Measurements from ENCODE around the gene EGR4. TPM values are rescaled to one million over a fixed set of nuclear protein-coding genes. Genes with fewer than 3 reads are reported as not detected.
A peak's percentile ranks its signal among the peaks of the same experiment; 100 is the strongest.

Gene EGR4
- total RNA-seq, 1 donor from 2014 or later: not detected

GRCh38 chr2:73249636-73250035 is 43.7 kb downstream of the EGR4 start:
- no peak for FAIRE-seq

DNA sequence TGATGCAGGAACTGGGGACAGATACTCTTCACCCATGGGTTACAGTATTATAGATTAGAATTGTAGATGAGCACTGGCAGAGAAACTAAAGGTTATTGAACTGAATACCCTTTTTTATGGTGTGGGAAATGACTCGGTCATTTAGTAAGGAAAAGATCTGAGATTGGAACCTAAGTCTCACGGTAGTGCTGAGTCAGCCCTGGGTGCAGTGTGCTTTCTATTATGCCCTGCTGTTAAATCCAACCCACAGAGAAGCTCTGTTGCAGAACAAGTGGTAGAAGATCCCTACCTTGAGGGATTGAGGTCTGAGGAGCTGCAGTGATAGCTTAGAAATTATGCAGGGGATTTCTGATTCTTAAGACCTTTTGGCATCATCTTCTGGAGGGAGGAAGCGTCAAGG is 46.5 kb downstream of the EGR4 start:
- H3K36me3 Mint-ChIP-seq (ENCODE audit: low read depth, unreplicated experiment): peaks cover 17% of the 10 kb centered on the region
- H3K27me3 Mint-ChIP-seq (ENCODE audit: low read depth, unreplicated experiment): no peaks in the 10 kb centered on the region
- H3K4me3 Mint-ChIP-seq (ENCODE audit: unreplicated experiment): peak overlapping the region; percentile 14
- H3K4me3 ChIP-seq (ENCODE audit: insufficient read depth, low read depth, low read length): no peak overlapping the region
- peaks cover 82% of the 10 kb centered on the region for H3K36me3 ChIP-seq (ENCODE audit: insufficient read depth, low read length)
- H4K20me1 ChIP-seq (ENCODE audit: insufficient read depth, low read length): peaks cover 88% of the 10 kb centered on the region
- H3K27ac ChIP-seq (ENCODE audit: low read depth, low read length): no peak overlapping the region
- H3K4me1 ChIP-seq (ENCODE audit: insufficient read depth, low read length): peaks cover 11% of the 10 kb centered on the region
- peaks cover 50% of the 10 kb centered on the region for H3K79me2 ChIP-seq (ENCODE audit: insufficient read depth, low read length)
- TF ChIP-seq, protein P1, sequence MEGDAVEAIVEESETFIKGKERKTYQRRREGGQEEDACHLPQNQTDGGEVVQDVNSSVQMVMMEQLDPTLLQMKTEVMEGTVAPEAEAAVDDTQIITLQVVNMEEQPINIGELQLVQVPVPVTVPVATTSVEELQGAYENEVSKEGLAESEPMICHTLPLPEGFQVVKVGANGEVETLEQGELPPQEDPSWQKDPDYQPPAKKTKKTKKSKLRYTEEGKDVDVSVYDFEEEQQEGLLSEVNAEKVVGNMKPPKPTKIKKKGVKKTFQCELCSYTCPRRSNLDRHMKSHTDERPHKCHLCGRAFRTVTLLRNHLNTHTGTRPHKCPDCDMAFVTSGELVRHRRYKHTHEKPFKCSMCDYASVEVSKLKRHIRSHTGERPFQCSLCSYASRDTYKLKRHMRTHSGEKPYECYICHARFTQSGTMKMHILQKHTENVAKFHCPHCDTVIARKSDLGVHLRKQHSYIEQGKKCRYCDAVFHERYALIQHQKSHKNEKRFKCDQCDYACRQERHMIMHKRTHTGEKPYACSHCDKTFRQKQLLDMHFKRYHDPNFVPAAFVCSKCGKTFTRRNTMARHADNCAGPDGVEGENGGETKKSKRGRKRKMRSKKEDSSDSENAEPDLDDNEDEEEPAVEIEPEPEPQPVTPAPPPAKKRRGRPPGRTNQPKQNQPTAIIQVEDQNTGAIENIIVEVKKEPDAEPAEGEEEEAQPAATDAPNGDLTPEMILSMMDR (IDR thresholded peaks at IDR 0.05; ENCODE audit: insufficient read depth, low read depth, low read length): no peak
- no peak for TF ChIP-seq EZH2 (IDR thresholded peaks at IDR 0.05; ENCODE audit: insufficient read depth, low read length)
- H3K9ac ChIP-seq (ENCODE audit: low read length): no peak overlapping the region
- H3K4me1 Mint-ChIP-seq (ENCODE audit: low read depth, unreplicated experiment): peaks cover 21% of the 10 kb centered on the region
- peak overlapping the region; percentile 22 for H3K27ac Mint-ChIP-seq (ENCODE audit: unreplicated experiment)
- no peak overlapping the region for H3K4me2 ChIP-seq (ENCODE audit: low read length)
- no peak overlapping the region for H2AFZ ChIP-seq (ENCODE audit: low read depth, low read length)
- no peak for FAIRE-seq
- no peaks in the 10 kb centered on the region for H3K9me3 Mint-ChIP-seq (ENCODE audit: unreplicated experiment)
- no peaks in the 10 kb centered on the region for H3K27me3 ChIP-seq (ENCODE audit: insufficient read depth, low read length)
- no peak for DNase-seq (ENCODE audit: low read depth)
- no peaks in the 10 kb centered on the region for H3K9me3 ChIP-seq (ENCODE audit: insufficient read depth, low read depth, low read length)

More at GRCh38 chr2:73249636-73250035, 43.7 kb downstream of the EGR4 start:
- Histone ChIP-seq H3K4me2 (ENCODE audit: low read length) (no peak overlapping the region), H3K79me2 (ENCODE audit: insufficient read depth, low read length) (peaks cover 25% of the 10 kb centered on the region), H4K20me1 (ENCODE audit: insufficient read depth, low read length) (peaks cover 87% of the 10 kb centered on the region), H3K9me3 (ENCODE audit: insufficient read depth, low read depth, low read length) (no peaks in the 10 kb centered on the region), H3K36me3 (ENCODE audit: insufficient read depth, low read length) (peaks cover 83% of the 10 kb centered on the region), H2AFZ (ENCODE audit: low read depth, low read length) (no peak overlapping the region), H3K4me1 (ENCODE audit: insufficient read depth, low read length) (no peaks in the 10 kb centered on the region), H3K27ac (ENCODE audit: low read depth, low read length) (no peak overlapping the region), H3K27me3 (ENCODE audit: insufficient read depth, low read length) (no peaks in the 10 kb centered on the region), H3K9ac (ENCODE audit: low read length) (no peak overlapping the region), H3K4me3 (ENCODE audit: insufficient read depth, low read depth, low read length) (no peak overlapping the region)
- Mint-ChIP-seq H3K27me3 (ENCODE audit: low read depth, unreplicated experiment) (no peaks in the 10 kb centered on the region), H3K4me3 (ENCODE audit: unreplicated experiment) (no peak overlapping the region), H3K4me1 (ENCODE audit: low read depth, unreplicated experiment) (peaks cover 12% of the 10 kb centered on the region), H3K27ac (ENCODE audit: unreplicated experiment) (no peak overlapping the region), H3K36me3 (ENCODE audit: low read depth, unreplicated experiment) (peaks cover 23% of the 10 kb centered on the region), H3K9me3 (ENCODE audit: unreplicated experiment) (no peaks in the 10 kb centered on the region)
- no peak for TF ChIP-seq EZH2 (IDR thresholded peaks at IDR 0.05; ENCODE audit: insufficient read depth, low read length)
- no peak for DNase-seq (ENCODE audit: low read depth)

DNA sequence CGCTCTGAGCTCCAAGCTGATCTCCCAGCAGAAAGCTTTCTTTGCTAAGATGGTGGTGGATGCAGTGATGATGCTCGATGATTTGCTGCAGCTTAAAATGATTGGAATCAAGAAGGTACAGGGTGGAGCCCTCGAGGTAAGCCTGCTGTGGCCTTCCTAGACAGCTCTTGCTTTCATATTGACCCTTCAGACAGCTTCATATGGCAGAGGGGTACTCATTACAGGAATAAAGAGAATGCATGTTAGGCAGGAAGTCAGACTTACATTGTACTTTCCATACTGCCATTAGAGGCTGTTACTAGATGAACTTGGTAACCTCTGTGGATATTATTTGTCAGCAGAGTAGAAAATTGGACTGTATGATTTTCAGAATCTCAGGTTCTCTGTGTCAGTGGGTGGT is 48.8 kb downstream of the EGR4 start:
- no peak overlapping the region for H3K27ac Mint-ChIP-seq (ENCODE audit: unreplicated experiment)
- Histone ChIP-seq H3K4me2 (ENCODE audit: low read length) (no peak overlapping the region), H3K79me2 (ENCODE audit: insufficient read depth, low read length) (peaks cover 71% of the 10 kb centered on the region), H3K9me3 (ENCODE audit: insufficient read depth, low read depth, low read length) (no peaks in the 10 kb centered on the region), H3K27me3 (ENCODE audit: insufficient read depth, low read length) (no peaks in the 10 kb centered on the region), H3K27ac (ENCODE audit: low read depth, low read length) (no peak overlapping the region), H3K9ac (ENCODE audit: low read length) (peak overlapping the region; percentile 4), H3K36me3 (ENCODE audit: insufficient read depth, low read length) (peaks cover 83% of the 10 kb centered on the region), H2AFZ (ENCODE audit: low read depth, low read length) (no peak overlapping the region), H3K4me3 (ENCODE audit: insufficient read depth, low read depth, low read length) (no peak overlapping the region), H4K20me1 (ENCODE audit: insufficient read depth, low read length) (peaks cover 91% of the 10 kb centered on the region), H3K4me1 (ENCODE audit: insufficient read depth, low read length) (peaks cover 15% of the 10 kb centered on the region)
- no peak for DNase-seq (ENCODE audit: low read depth)
- TF ChIP-seq, protein P1 (IDR thresholded peaks at IDR 0.05; ENCODE audit: insufficient read depth, low read depth, low read length): no peak
- TF ChIP-seq EZH2 (IDR thresholded peaks at IDR 0.05; ENCODE audit: insufficient read depth, low read length): no peak
- no peak for FAIRE-seq
- H3K4me1 Mint-ChIP-seq (ENCODE audit: low read depth, unreplicated experiment): peaks cover 28% of the 10 kb centered on the region
- no peaks in the 10 kb centered on the region for H3K27me3 Mint-ChIP-seq (ENCODE audit: low read depth, unreplicated experiment)
- H3K36me3 Mint-ChIP-seq (ENCODE audit: low read depth, unreplicated experiment): peaks cover 13% of the 10 kb centered on the region
- H3K9me3 Mint-ChIP-seq (ENCODE audit: unreplicated experiment): no peaks in the 10 kb centered on the region
- H3K4me3 Mint-ChIP-seq (ENCODE audit: unreplicated experiment): no peak overlapping the region

Data from astrocyte (in vitro differentiated cells and primary cell).